ENCODE measurements around the gene KERA. TPM values are rescaled to one million over a fixed set of nuclear protein-coding genes. Genes with fewer than 3 reads are reported as not detected.
A peak's percentile ranks its signal among the peaks of the same experiment; 100 is the strongest.

The KERA gene, protein sequence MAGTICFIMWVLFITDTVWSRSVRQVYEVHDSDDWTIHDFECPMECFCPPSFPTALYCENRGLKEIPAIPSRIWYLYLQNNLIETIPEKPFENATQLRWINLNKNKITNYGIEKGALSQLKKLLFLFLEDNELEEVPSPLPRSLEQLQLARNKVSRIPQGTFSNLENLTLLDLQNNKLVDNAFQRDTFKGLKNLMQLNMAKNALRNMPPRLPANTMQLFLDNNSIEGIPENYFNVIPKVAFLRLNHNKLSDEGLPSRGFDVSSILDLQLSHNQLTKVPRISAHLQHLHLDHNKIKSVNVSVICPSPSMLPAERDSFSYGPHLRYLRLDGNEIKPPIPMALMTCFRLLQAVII
- 0.01 TPM for polyA plus RNA-seq (2013, experiment 1 of 2)
- not detected for polyA plus RNA-seq (2013, experiment 2 of 2)

DNA sequence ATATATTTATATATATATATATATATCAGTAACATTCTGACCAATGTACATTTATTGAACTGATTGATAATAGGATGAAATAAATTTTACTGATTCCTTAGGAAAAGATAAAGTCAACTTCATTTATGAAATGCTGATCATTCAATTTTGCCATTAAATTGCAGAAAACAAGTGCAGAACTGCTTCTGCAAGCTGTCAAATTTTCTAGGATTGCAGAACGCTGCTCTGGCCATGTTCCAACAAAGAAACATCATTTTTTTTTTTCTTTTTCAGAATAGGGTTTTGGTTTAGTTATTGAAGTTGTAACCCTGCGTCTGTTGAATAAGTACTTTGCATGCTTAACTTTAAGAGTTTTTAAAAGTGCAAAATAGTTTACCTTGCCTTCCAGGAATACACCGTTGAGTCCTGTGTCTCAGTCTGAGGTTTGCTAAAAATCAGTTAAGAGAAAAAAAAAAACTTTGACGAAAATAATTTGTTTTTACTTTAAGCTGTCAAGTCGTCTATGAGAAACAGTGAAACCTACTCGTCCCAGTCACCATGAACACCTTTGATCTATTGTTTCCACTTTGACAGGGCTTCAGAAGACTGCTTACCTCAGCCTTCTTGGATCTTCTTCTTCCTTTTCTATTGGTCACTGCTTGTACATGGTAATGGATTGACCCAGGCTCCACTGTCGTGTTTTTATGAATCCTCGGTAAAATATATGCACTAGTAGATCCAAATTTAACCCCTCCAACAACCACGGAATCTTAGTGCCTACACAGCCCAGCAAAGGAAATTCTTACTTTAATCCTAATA lies at the start of gene KERA:
TSS of gene KERA (minus strand) at position 657 of the 798 bp plus-strand sequence. CDS start 1,743 bp downstream, outside the sequence.
- no peak within 1 kb of the TSS for H3K14ac ChIP-seq (ENCODE audit: low read length in 2 of 2)
- H3K4me2 ChIP-seq (ENCODE audit: low read length, poor library complexity, severe bottlenecking): no peak within 1 kb of the TSS
- H2BK15ac ChIP-seq (ENCODE audit: low read depth, poor library complexity, severe bottlenecking): no peak within 1 kb of the TSS
- H3K36me3 ChIP-seq (ENCODE audit: control insufficient read depth in 1 of 2, insufficient read depth in 2 of 2, low read depth in 1 of 2, low read length in 2 of 2): no peaks in the 10 kb centered on the region
- H3K27me3 ChIP-seq (ENCODE audit: control insufficient read depth in 1 of 2, insufficient read depth in 1 of 2, low read length in 2 of 2): no peaks in the 10 kb centered on the region
- no peaks in the 10 kb centered on the region for H3K9me3 ChIP-seq (ENCODE audit: control insufficient read depth, low read length)
- H2AK5ac ChIP-seq (ENCODE audit: low read length, severe bottlenecking): no peak within 1 kb of the TSS
- no peak within 1 kb of the TSS for H3K27ac ChIP-seq (ENCODE audit: low read length, poor library complexity, severe bottlenecking)
- no peak within 1 kb of the TSS for H4K91ac ChIP-seq (ENCODE audit: low read length)
- H2BK120ac ChIP-seq (ENCODE audit: low read depth, low read length): no peak within 1 kb of the TSS
- H2AFZ ChIP-seq (ENCODE audit: low read depth, low read length): no peak within 1 kb of the TSS
- H3K18ac ChIP-seq (ENCODE audit: low read depth in 1 of 2, low read length in 2 of 2): no peak within 1 kb of the TSS
- no peaks in the 10 kb centered on the region for H3K4me1 ChIP-seq (ENCODE audit: control insufficient read depth, insufficient read depth, low read depth, low read length)
- no peak within 1 kb of the TSS for H3K9ac ChIP-seq (ENCODE audit: low read length)
- no peak within 1 kb of the TSS for H2BK5ac ChIP-seq (ENCODE audit: low read depth, low read length, poor library complexity, severe bottlenecking)
- no peak within 1 kb of the TSS for H4K8ac ChIP-seq (ENCODE audit: low read length)
- no peak within 1 kb of the TSS for H3K4me3 ChIP-seq (ENCODE audit: insufficient read depth in 1 of 2, low read depth in 1 of 2, low read length in 2 of 2)
- H2BK12ac ChIP-seq (ENCODE audit: low read length in 2 of 2): no peak within 1 kb of the TSS
- 86% methylated on average over 7 of the region's 9 CpGs for WGBS
- no peaks in the 10 kb centered on the region for H3K79me1 ChIP-seq (replicated peaks; ENCODE audit: low read length, poor library complexity, severe bottlenecking)
- no peak within 1 kb of the TSS for H3K23ac ChIP-seq (ENCODE audit: low read length in 2 of 2)
- H3K4ac ChIP-seq (ENCODE audit: low read depth in 1 of 2, low read length in 2 of 2): no peak within 1 kb of the TSS
- no peak for DNase-seq

- H3K4me3 ChIP-seq (ENCODE audit: insufficient read depth in 1 of 2, low read depth in 1 of 2, low read length in 2 of 2): no peak overlapping the region
- H4K8ac ChIP-seq (ENCODE audit: low read length): no peak overlapping the region
- no peak overlapping the region for H2BK12ac ChIP-seq (ENCODE audit: low read length in 2 of 2)
- no peaks in the 10 kb centered on the region for H3K79me1 ChIP-seq (replicated peaks; ENCODE audit: low read length, poor library complexity, severe bottlenecking)
- no peaks in the 10 kb centered on the region for H3K4me1 ChIP-seq (ENCODE audit: control insufficient read depth, insufficient read depth, low read depth, low read length)
- H3K27ac ChIP-seq (ENCODE audit: low read length, poor library complexity, severe bottlenecking): no peak overlapping the region
- no peak overlapping the region for H3K4ac ChIP-seq (ENCODE audit: low read depth in 1 of 2, low read length in 2 of 2)
- H4K91ac ChIP-seq (ENCODE audit: low read length): no peak overlapping the region
- DNase-seq: no peak
- no peaks in the 10 kb centered on the region for H3K9me3 ChIP-seq (ENCODE audit: control insufficient read depth, low read length)
- H2BK15ac ChIP-seq (ENCODE audit: low read depth, poor library complexity, severe bottlenecking): no peak overlapping the region
- H2AFZ ChIP-seq (ENCODE audit: low read depth, low read length): no peak overlapping the region
- no peak overlapping the region for H3K23ac ChIP-seq (ENCODE audit: low read length in 2 of 2)
- no peak overlapping the region for H2BK120ac ChIP-seq (ENCODE audit: low read depth, low read length)
- no peak overlapping the region for H3K18ac ChIP-seq (ENCODE audit: low read depth in 1 of 2, low read length in 2 of 2)
- no peak overlapping the region for H3K9ac ChIP-seq (ENCODE audit: low read length)
- no peak overlapping the region for H2AK5ac ChIP-seq (ENCODE audit: low read length, severe bottlenecking)
- peaks cover 0 to 12% of the 10 kb centered on the region in 2 experiments for H3K36me3 ChIP-seq (ENCODE audit: control insufficient read depth in 1 of 2, insufficient read depth in 2 of 2, low read depth in 1 of 2, low read length in 2 of 2)
- no peak overlapping the region for H3K14ac ChIP-seq (ENCODE audit: low read length in 2 of 2)
- H3K27me3 ChIP-seq (ENCODE audit: control insufficient read depth in 1 of 2, insufficient read depth in 1 of 2, low read length in 2 of 2): no peaks in the 10 kb centered on the region
- H3K4me2 ChIP-seq (ENCODE audit: low read length, poor library complexity, severe bottlenecking): no peak overlapping the region
- no peak overlapping the region for H2BK5ac ChIP-seq (ENCODE audit: low read depth, low read length, poor library complexity, severe bottlenecking)
Measured at GRCh38 chr12:91106283-91106682, 48.5 kb upstream of the KERA start.

GRCh38 chr12:91105807-91106206 lies 48.0 kb upstream of the KERA start:
- no peak overlapping the region for H3K4me3 ChIP-seq (ENCODE audit: insufficient read depth in 1 of 2, low read depth in 1 of 2, low read length in 2 of 2)
- no peak overlapping the region for H2BK12ac ChIP-seq (ENCODE audit: low read length in 2 of 2)
- 45% methylated on average over 3 of the region's 5 CpGs for WGBS
- no peak overlapping the region for H2AFZ ChIP-seq (ENCODE audit: low read depth, low read length)
- H3K9me3 ChIP-seq (ENCODE audit: control insufficient read depth, low read length): no peaks in the 10 kb centered on the region
- no peak overlapping the region for H3K4ac ChIP-seq (ENCODE audit: low read depth in 1 of 2, low read length in 2 of 2)
- H3K4me2 ChIP-seq (ENCODE audit: low read length, poor library complexity, severe bottlenecking): no peak overlapping the region
- no peak overlapping the region for H3K14ac ChIP-seq (ENCODE audit: low read length in 2 of 2)
- peak; percentile 42 for DNase-seq
- H2AK5ac ChIP-seq (ENCODE audit: low read length, severe bottlenecking): peak overlapping the region; percentile 85
- no peak overlapping the region for H3K9ac ChIP-seq (ENCODE audit: low read length)
- no peak overlapping the region for H2BK120ac ChIP-seq (ENCODE audit: low read depth, low read length)
- no peak overlapping the region for H4K91ac ChIP-seq (ENCODE audit: low read length)
- no peaks in the 10 kb centered on the region for H3K27me3 ChIP-seq (ENCODE audit: control insufficient read depth in 1 of 2, insufficient read depth in 1 of 2, low read length in 2 of 2)
- no peaks in the 10 kb centered on the region for H3K79me1 ChIP-seq (replicated peaks; ENCODE audit: low read length, poor library complexity, severe bottlenecking)
- H4K8ac ChIP-seq (ENCODE audit: low read length): no peak overlapping the region
- H3K18ac ChIP-seq (ENCODE audit: low read depth in 1 of 2, low read length in 2 of 2): peak overlapping the region in 1 of 2 experiments; percentile 43
- H3K27ac ChIP-seq (ENCODE audit: low read length, poor library complexity, severe bottlenecking): no peak overlapping the region
- no peaks in the 10 kb centered on the region for H3K4me1 ChIP-seq (ENCODE audit: control insufficient read depth, insufficient read depth, low read depth, low read length)
- no peak overlapping the region for H3K23ac ChIP-seq (ENCODE audit: low read length in 2 of 2)
- peaks cover 0 to 12% of the 10 kb centered on the region in 2 experiments for H3K36me3 ChIP-seq (ENCODE audit: control insufficient read depth in 1 of 2, insufficient read depth in 2 of 2, low read depth in 1 of 2, low read length in 2 of 2)
- no peak overlapping the region for H2BK5ac ChIP-seq (ENCODE audit: low read depth, low read length, poor library complexity, severe bottlenecking)
- H2BK15ac ChIP-seq (ENCODE audit: low read depth, poor library complexity, severe bottlenecking): no peak overlapping the region

- no peak overlapping the region for H3K23ac ChIP-seq (ENCODE audit: low read length in 2 of 2)
- no peak overlapping the region for H2BK12ac ChIP-seq (ENCODE audit: low read length in 2 of 2)
- no peak overlapping the region for H4K8ac ChIP-seq (ENCODE audit: low read length)
- no peaks in the 10 kb centered on the region for H3K4me1 ChIP-seq (ENCODE audit: control insufficient read depth, insufficient read depth, low read depth, low read length)
- H2BK15ac ChIP-seq (ENCODE audit: low read depth, poor library complexity, severe bottlenecking): no peak overlapping the region
- no peaks in the 10 kb centered on the region for H3K27me3 ChIP-seq (ENCODE audit: control insufficient read depth in 1 of 2, insufficient read depth in 1 of 2, low read length in 2 of 2)
- H2BK5ac ChIP-seq (ENCODE audit: low read depth, low read length, poor library complexity, severe bottlenecking): no peak overlapping the region
- no peak overlapping the region for H3K9ac ChIP-seq (ENCODE audit: low read length)
- no peak for DNase-seq
- no CpG with 5 or more reads among the region's 1 CpG for WGBS
- no peak overlapping the region for H3K18ac ChIP-seq (ENCODE audit: low read depth in 1 of 2, low read length in 2 of 2)
- H2AFZ ChIP-seq (ENCODE audit: low read depth, low read length): no peak overlapping the region
- no peaks in the 10 kb centered on the region for H3K9me3 ChIP-seq (ENCODE audit: control insufficient read depth, low read length)
- H2AK5ac ChIP-seq (ENCODE audit: low read length, severe bottlenecking): no peak overlapping the region
- H3K4me3 ChIP-seq (ENCODE audit: insufficient read depth in 1 of 2, low read depth in 1 of 2, low read length in 2 of 2): no peak overlapping the region
- H3K27ac ChIP-seq (ENCODE audit: low read length, poor library complexity, severe bottlenecking): no peak overlapping the region
- no peak overlapping the region for H3K14ac ChIP-seq (ENCODE audit: low read length in 2 of 2)
- H3K4me2 ChIP-seq (ENCODE audit: low read length, poor library complexity, severe bottlenecking): no peak overlapping the region
- H2BK120ac ChIP-seq (ENCODE audit: low read depth, low read length): no peak overlapping the region
- no peak overlapping the region for H3K4ac ChIP-seq (ENCODE audit: low read depth in 1 of 2, low read length in 2 of 2)
- no peak overlapping the region for H4K91ac ChIP-seq (ENCODE audit: low read length)
- peaks cover 0 to 12% of the 10 kb centered on the region in 2 experiments for H3K36me3 ChIP-seq (ENCODE audit: control insufficient read depth in 1 of 2, insufficient read depth in 2 of 2, low read depth in 1 of 2, low read length in 2 of 2)
- no peaks in the 10 kb centered on the region for H3K79me1 ChIP-seq (replicated peaks; ENCODE audit: low read length, poor library complexity, severe bottlenecking)
Measured at GRCh38 chr12:91104812-91105466, 47.1 kb upstream of the KERA start.

All from mesenchymal stem cell (in vitro differentiated cells and primary cell).